Measurements from ENCODE around the gene PPP2R2D.

GRCh38 chr10:131960631-131961046 is 59.8 kb downstream of the PPP2R2D start:
- TF ChIP-seq CTCF (IDR thresholded peaks at IDR 0.05) (no peak), POLR2A (IDR thresholded peaks at IDR 0.05) (no peak)

All from right lobe of liver (tissue), 4 donors.